ENCODE measurements around the gene TACR2. TPM values are rescaled to one million over a fixed set of nuclear protein-coding genes. Genes with fewer than 3 reads are reported as not detected.

TACR2 gene
- total RNA-seq, 6 experiments from 2014 or later: 0.16 to 0.22 (median 0.16) TPM; not detected in 3

DNA sequence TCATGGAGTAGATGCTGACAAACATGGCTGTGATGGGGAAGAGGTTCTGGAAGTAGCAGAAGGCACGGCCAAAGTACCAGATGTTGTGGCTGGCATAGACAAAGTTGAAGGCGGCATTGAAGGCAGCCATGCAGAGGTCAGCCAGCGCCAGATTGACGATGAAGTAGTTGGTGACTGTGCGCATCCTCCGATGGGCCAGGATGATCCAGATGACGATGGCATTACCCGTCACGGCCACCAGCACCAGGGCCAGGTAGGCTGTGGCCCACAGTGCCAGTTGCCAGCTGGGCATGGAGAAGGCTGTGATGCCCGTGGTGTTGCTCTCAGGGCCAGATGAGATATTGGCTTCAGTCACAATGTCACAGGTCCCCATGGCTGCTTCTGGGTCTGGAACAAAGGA lies 767 bp downstream of the TACR2 start:
- no peak for ATAC-seq
- Histone ChIP-seq H3K36me3 (no peaks in the 10 kb centered on the region), H3K9me3 (no peaks in the 10 kb centered on the region), H3K27ac (no peak overlapping the region), H3K4me3 (no peak overlapping the region), H3K27me3 (no peaks in the 10 kb centered on the region), H3K4me1 (no peaks in the 10 kb centered on the region)
- no peak for DNase-seq
- intact Hi-C loops (cut with DNase I): loop anchor here in 1 of 2 donors (10.0 kb wide), 1 partner anchor 219 kb away; the partner anchor contains the start of gene FAM241B
- no peak for TF ChIP-seq CTCF (IDR thresholded peaks at IDR 0.05)
- TF ChIP-seq POLR2A (IDR thresholded peaks at IDR 0.05): no peak
- whole genome bisulfite sequencing (ENCODE audit: insufficient coverage, low coverage, low lambda C conversion rate, missing lambda C conversion rate): 88% methylated on average over 2 of the region's 10 CpGs

- no peak overlapping the region for H3K4me3 ChIP-seq
- H3K27me3 ChIP-seq: no peaks in the 10 kb centered on the region
- H3K9me3 ChIP-seq: no peaks in the 10 kb centered on the region
- intact Hi-C loops (cut with DNase I): loop anchor here in 1 of 2 donors (10.0 kb wide), 1 partner anchor 220 kb away; the partner anchor contains the start of gene FAM241B
- 90% methylated on average over 2 of the region's 13 CpGs for WGBS (ENCODE audit: insufficient coverage, low coverage, low lambda C conversion rate, missing lambda C conversion rate)
- H3K4me1 ChIP-seq: no peaks in the 10 kb centered on the region
- DNase-seq (no peak), ATAC-seq (no peak)
- TF ChIP-seq POLR2A (IDR thresholded peaks at IDR 0.05) (no peak), CTCF (IDR thresholded peaks at IDR 0.05) (no peak)
- H3K27ac ChIP-seq: no peak overlapping the region
- H3K36me3 ChIP-seq: no peaks in the 10 kb centered on the region
Observed at GRCh38 chr10:69415049-69415448, 1.7 kb downstream of the TACR2 start.

DNA sequence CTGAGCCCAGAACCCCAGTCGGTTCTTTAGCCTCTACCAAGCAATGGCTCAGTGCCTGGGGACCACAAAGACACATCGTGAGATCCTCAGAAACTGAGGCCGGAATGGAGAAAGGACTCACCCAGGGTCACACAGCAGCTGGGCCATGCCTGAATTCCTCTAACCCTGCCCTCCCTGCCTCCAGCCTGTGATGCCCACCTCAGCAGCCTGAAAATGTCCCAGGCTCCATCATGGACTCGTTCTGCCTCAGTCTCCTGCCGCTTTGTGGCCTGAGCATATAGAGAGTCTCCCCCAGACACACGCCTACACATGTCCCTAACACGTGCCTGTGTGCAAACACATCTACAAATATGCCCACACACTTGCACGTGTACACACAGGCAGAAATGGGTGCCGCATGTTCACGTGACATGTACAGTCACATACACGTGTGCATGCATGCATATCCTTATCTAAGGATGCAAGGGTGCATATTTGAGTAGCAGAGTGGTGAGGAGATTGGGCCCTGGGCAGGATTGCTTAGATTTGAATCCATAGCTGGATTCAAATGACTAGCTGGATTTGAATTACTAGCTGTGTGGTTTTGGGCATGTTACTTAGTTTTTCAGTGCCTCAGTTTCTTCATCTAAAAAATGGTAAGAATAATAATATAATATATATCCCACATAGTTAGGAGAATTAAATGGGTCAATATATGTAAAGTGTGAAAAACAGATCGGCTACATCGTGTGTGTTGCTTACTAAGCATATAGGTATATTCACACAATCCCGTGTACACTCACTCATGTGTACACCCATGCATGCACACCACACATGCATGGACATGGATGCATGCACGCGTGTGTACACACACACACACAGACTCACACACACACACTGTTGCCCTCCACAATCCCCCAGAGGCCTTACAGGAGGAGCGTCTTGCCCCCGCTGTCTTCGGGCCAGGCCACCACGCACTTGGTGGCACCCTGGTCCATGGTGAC lies 2.4 kb downstream of the TACR2 start:
- TF ChIP-seq CTCF (IDR thresholded peaks at IDR 0.05): no peak
- no peak for TF ChIP-seq POLR2A (IDR thresholded peaks at IDR 0.05)
- no peak for ATAC-seq
- intact Hi-C loops (cut with DNase I): loop anchor here in 1 of 2 donors (10.0 kb wide), 1 partner anchor 220 kb away; the partner anchor contains the start of gene FAM241B
- H3K9me3 ChIP-seq: no peaks in the 10 kb centered on the region
- H3K36me3 ChIP-seq: no peaks in the 10 kb centered on the region
- H3K27me3 ChIP-seq: no peaks in the 10 kb centered on the region
- peaks cover 0 to under 1% (median 0%) of the 10 kb centered on the region in 4 donors for H3K4me1 ChIP-seq
- no peak overlapping the region for H3K27ac ChIP-seq
- no peak overlapping the region for H3K4me3 ChIP-seq
- WGBS (ENCODE audit: insufficient coverage, low coverage, low lambda C conversion rate, missing lambda C conversion rate): 74% methylated on average over 12 of the region's 20 CpGs
- no peak for DNase-seq

DNA sequence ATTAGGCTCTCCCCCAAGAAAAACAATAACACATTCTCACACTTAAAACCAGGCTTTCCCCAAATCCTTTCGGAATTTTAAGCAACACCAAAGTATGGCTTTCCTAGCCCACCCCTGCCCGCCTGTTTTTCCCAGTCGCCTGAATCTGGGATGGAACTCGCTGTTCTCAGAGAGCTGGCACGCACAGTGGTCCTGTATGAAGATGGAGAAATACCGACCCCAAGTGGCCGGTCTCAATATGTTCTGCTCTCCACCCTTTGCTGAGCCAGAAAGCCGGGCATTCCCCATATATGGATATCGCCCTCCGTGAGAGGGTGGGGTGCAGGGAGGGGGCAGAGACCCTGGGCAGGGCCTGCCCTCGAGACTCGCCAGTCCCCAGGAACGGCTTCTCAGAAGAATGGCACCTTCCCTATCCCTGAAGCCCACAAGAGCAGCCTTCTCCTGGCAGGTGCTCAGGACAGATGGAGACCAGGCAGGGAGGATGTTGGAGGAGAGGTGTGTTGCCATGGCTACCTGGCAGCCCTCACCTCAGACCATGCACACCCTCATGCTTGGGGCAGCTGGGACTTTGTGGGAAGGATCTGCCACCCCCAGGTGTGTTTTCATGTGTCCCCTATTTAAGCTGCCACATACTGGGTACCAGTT lies 3.4 kb downstream of the TACR2 start:
- intact Hi-C loops (cut with DNase I): loop anchor here in 1 of 2 donors (10.0 kb wide), 1 partner anchor 221 kb away; the partner anchor contains the start of gene FAM241B
- Histone ChIP-seq H3K4me3 (no peak overlapping the region), H3K36me3 (no peaks in the 10 kb centered on the region), H3K4me1 (peaks cover 0 to 5% (median 2%) of the 10 kb centered on the region in 4 donors), H3K9me3 (no peaks in the 10 kb centered on the region), H3K27ac (no peak overlapping the region), H3K27me3 (no peaks in the 10 kb centered on the region)
- peak in 3 of 4 donors; percentile 14 to 24 (median 20) for ATAC-seq
- no peak for DNase-seq
- TF ChIP-seq POLR2A (IDR thresholded peaks at IDR 0.05): no peak
- TF ChIP-seq CTCF (IDR thresholded peaks at IDR 0.05): peak; percentile 17 to 49 (median 44)
- 7% methylated on average over 13 of the region's 13 CpGs for WGBS (ENCODE audit: insufficient coverage, low coverage, low lambda C conversion rate, missing lambda C conversion rate)

All from right lobe of liver (tissue), 6 donors.